ENCODE results near the gene MACROH2A1.

MACROH2A1 gene

DNA sequence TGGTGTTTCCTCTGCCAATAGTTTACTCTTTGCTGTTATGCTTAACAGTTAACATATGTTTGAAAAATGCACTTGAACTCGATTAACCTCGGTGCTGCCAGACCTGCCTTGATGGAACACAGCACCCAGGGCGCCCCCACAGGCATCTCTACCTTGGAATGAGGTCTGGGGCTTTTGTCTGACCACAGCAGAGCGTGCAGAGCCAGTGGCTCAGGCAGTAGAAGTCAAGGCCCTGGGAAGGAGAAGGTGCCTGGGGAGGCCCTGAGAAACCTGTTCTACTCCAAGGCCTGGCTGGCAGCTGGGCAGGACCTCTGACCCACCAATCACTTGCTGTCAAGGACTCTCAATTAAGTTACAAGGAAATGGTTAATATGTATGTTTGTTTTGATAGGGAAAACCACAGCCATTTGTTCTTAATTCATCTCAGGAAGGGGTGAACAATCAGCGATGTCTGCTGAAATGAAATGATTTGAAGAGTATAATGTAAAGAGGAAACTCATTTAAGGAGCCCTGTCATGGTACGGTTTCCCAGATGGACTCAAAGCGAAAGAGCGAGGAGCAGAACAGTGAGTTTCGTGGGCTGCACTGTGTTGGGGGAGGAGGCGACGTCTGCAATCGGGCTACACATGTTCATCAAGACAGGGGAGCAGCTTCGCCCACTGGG is 21.9 kb downstream of the MACROH2A1 start:
- peak overlapping the region; percentile 57 for H3K27ac ChIP-seq
- POLR2A ChIA-PET (ENCODE audit: low non-redundant PET) = no interaction called here
- CTCF ChIA-PET = no interaction called here
- TF ChIP-seq, protein P1, sequence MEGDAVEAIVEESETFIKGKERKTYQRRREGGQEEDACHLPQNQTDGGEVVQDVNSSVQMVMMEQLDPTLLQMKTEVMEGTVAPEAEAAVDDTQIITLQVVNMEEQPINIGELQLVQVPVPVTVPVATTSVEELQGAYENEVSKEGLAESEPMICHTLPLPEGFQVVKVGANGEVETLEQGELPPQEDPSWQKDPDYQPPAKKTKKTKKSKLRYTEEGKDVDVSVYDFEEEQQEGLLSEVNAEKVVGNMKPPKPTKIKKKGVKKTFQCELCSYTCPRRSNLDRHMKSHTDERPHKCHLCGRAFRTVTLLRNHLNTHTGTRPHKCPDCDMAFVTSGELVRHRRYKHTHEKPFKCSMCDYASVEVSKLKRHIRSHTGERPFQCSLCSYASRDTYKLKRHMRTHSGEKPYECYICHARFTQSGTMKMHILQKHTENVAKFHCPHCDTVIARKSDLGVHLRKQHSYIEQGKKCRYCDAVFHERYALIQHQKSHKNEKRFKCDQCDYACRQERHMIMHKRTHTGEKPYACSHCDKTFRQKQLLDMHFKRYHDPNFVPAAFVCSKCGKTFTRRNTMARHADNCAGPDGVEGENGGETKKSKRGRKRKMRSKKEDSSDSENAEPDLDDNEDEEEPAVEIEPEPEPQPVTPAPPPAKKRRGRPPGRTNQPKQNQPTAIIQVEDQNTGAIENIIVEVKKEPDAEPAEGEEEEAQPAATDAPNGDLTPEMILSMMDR (conservative IDR thresholded peaks at IDR 0.05; ENCODE audit: low read depth) = no peak
- DNase-seq (ENCODE audit: low spot score) = no peak

DNA sequence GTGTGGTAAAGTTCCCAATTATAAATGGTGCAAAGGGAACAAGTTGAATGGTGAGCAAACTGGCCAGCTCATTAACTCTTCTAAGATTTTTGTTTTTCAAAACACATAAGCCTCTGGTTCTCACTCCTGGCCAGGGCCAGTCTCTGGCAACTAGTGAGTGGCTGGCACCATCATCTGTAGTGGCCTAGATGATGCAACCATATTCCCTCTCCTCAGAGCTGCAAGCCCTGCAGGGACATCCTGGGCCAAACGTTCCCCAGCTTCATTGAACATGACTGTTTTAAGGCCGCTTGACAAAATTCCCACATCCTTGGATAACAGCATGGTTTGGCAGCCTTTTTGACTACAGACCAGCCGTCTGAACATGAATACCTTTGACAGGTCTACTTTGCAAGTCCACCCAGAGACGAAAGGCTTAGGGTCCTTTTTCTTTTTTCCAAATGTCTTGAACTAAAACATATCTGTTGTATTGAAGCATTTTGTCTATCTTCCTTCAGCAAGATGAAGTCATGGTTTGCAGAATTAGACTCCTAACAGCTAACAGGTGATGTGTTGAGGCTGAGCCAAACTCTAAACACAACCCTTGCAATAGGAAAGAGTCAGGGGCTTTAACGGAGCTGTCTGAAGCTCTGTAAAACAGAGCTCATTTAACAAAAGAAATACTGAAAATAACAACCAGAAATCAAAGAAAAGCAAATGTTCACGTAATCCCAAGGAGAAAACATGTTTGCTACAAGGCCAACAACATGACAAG is 23.8 kb downstream of the MACROH2A1 start:
- H3K27ac ChIP-seq = no peak overlapping the region

DNA sequence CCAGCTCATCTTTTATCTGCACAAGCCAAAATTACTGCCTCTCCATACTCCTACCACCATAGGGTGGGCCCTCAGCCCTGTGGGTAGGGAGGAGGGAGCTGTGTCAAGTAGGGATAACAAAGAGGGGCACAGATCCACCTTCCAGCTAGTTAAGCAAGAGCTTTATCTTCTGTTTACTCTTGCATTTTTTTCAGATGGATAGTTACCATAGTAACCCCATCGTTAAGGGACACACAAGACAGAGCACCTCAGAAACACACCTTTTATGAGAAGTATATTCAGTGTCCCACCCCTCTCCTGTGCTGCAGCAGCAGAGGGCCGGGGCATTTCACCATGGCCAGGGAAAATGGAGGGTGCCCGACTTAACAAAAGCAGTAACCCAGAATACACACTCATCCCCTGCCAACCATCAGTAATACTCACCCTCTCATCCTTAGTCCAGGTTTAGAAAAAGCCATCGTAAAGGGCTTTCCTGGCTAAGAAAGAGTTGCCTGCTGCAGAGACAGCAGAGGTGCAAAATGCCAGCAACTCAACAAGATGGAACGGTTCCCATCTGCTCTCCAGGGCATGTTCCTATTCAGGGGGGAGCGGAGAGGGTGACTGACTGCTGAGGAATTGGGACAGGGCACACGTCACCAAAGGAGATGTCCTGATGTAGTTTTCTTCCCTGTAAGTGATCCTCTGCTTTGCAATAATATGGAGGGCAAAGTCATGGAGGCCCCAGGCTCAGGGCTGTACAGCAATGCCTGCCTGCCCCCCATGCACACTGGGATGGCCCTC is 25.1 kb downstream of the MACROH2A1 start:
- TF ChIP-seq, protein P1 (conservative IDR thresholded peaks at IDR 0.05; ENCODE audit: low read depth) = no peak
- ChIA-PET CTCF (no interaction called here), POLR2A (ENCODE audit: low non-redundant PET) (interaction anchor here (0.5 kb wide), 1 partner anchor 22 kb away, joined by 4 read pairs; no protein-coding TSS in a partner anchor)
- 0 out of 2 replicates have a peak overlapping the region, but pooled peaks have one; percentile 6 for H3K27ac ChIP-seq
- no peak for DNase-seq (ENCODE audit: low spot score)

More for the DNA sequence above, 23.8 kb downstream of the MACROH2A1 start:
- TF ChIP-seq, protein P1 (conservative IDR thresholded peaks at IDR 0.05; ENCODE audit: low read depth) = no peak
- ChIA-PET POLR2A (ENCODE audit: low non-redundant PET) (no interaction called here), CTCF (interaction anchor here (0.5 to 0.6 kb wide), 2 partner anchors 298 to 411 kb away, joined by 3 to 4 read pairs; no protein-coding TSS in a partner anchor)
- DNase-seq (ENCODE audit: low spot score) = no peak

DNA sequence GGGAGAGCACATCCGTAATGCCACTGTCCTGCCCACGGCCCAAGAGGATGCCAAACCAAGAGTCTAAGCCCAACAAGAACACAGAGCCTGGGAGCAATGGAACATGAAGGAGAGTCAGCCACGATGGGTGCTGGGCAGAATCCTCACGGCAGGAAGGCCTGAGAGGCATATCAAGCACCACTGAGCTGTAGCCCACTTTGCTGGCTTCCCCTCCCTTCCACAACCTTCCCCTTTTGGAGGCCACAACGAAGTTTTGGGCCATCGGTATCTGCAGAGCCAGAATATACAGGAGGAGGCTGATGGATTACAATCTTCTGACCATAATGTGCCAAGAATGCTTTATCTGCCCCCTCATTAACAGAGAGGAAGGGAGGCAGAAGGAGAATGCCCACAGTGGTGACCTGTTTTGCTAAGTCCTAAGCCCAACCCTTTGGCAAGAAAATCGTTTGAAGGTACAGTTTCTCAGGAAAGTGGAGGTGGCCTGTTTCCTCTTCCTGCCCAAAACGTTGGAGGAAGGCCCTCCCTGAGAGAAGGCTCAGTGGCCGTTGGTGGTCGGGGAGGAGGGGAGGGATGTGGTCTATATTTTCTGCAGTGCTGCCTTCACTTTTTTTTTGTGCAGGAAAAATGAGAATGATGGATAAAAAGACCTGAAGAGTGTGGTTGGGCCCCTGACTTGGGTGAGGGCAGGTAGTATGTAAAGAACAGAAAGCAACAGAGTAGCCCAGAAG is 26.2 kb downstream of the MACROH2A1 start:
- ChIA-PET POLR2A (ENCODE audit: low non-redundant PET) (no interaction called here), CTCF (no interaction called here)
- peak overlapping the region; percentile 23 for H3K27ac ChIP-seq
- TF ChIP-seq, protein P1 (conservative IDR thresholded peaks at IDR 0.05; ENCODE audit: low read depth) = no peak
- DNase-seq (ENCODE audit: low spot score) = no peak

DNA sequence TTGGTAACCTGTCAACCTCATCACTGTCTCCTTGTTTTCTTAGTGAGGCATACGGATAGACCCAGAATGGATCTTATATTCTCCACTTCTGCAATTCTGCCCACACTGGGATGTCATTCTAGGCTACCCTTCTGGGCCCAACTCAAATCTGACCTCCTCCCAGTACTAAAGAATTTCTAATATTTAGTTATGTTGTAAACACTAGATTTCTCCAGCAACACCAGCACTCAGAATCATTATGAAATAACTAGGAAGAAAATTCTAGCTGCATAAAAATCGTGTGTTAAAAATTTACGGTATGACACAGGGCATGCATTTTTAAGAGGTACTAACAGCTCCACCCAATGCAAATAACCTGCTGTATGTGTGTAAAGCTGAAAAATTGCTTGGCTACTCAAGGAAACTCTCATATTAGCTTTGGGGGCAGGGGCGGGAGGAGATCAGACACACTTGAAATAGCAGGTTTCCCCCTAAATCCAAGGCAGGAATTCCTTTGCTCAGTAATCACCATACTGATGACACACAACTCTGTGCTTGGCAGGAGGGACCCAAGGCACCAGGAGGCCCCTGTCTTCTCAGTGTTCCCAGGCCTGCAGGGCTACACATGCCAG is 27.3 kb downstream of the MACROH2A1 start:
- CTCF ChIA-PET = interaction anchor here (0.6 kb wide), 1 partner anchor 51 kb away, joined by 3 read pairs; no protein-coding TSS in a partner anchor
- POLR2A ChIA-PET (ENCODE audit: low non-redundant PET) = no interaction called here
- H3K27ac ChIP-seq = peak overlapping the region; percentile 23
- TF ChIP-seq, protein P1 (conservative IDR thresholded peaks at IDR 0.05; ENCODE audit: low read depth) = no peak
- no peak for DNase-seq (ENCODE audit: low spot score)

Measured in RWPE1 (cell line).